ENCODE measurements around the gene ISY1.

Gene ISY1
- long read RNA-seq, transcript ISY1-201 (12 exons, 1,704 nt) = minor isoform, 18 of 542 reads
- long read RNA-seq, transcript ISY1-202 (11 exons, 988 nt) = minor isoform, 5 of 542 reads
- long read RNA-seq, transcript ISY1-203 (11 exons, 3,842 nt) = major isoform, 514 of 542 reads
- long read RNA-seq, partial matches to known transcripts = 2 of 542 reads
- long read RNA-seq, other reads (novel, unspliced or antisense) = 3 of 542 reads

- Histone ChIP-seq H3K27ac (replicated peaks) (peak within 1 kb of the TSS; percentile 94), H3K27me3 (ENCODE audit: insufficient read depth, poor library complexity, severe bottlenecking) (no peaks in the 10 kb centered on the region), H3K4me3 (replicated peaks; ENCODE audit: insufficient read depth, low read length) (peak within 1 kb of the TSS; percentile 95)
- peak; percentile 90 to 93 for DNase-seq (ENCODE audit: low read depth in 1 of 2, low spot score in 1 of 2)
- TF ChIP-seq CTCF (IDR thresholded peaks at IDR 0.05; ENCODE audit: insufficient read depth, low read length) (peak; percentile 96), REST (IDR thresholded peaks at IDR 0.05; ENCODE audit: insufficient replicate concordance, low read depth) (no peak), GABPA (IDR thresholded peaks at IDR 0.05; ENCODE audit: low read depth) (peak; percentile 100), POLR2AphosphoS5 (IDR thresholded peaks at IDR 0.05; ENCODE audit: low read depth) (peak; percentile 94), SPI1 (IDR thresholded peaks at IDR 0.05; ENCODE audit: borderline replicate concordance, low read depth) (peak; percentile 34; the same call in 1 of the 2 replicates)
Measured at GRCh38 chr3:129160891-129161859, at the start of gene ISY1. Gene ISY1 (minus strand): TSS chr3:129161063. CDS start chr3:129160975, 88 bp downstream.

- no peak overlapping the region for H3K27ac ChIP-seq (replicated peaks)
- TF ChIP-seq POLR2AphosphoS5 (IDR thresholded peaks at IDR 0.05; ENCODE audit: low read depth) = no peak
- TF ChIP-seq SPI1 (IDR thresholded peaks at IDR 0.05; ENCODE audit: borderline replicate concordance, low read depth) = no peak
- no peak for TF ChIP-seq GABPA (IDR thresholded peaks at IDR 0.05; ENCODE audit: low read depth)
- TF ChIP-seq CTCF (IDR thresholded peaks at IDR 0.05; ENCODE audit: insufficient read depth, low read length) = no peak
- no peak for TF ChIP-seq REST (IDR thresholded peaks at IDR 0.05; ENCODE audit: insufficient replicate concordance, low read depth)
- no peak for DNase-seq (ENCODE audit: low read depth in 1 of 2, low spot score in 1 of 2)
Measured at GRCh38 chr3:129207479-129207878, 46.6 kb upstream of the ISY1 start.

GRCh38 chr3:129205109-129205832 is 44.4 kb upstream of the ISY1 start:
- H3K27ac ChIP-seq (replicated peaks) = no peak overlapping the region
- no peak overlapping the region for H3K4me3 ChIP-seq (replicated peaks; ENCODE audit: insufficient read depth, low read length)
- no peak for DNase-seq (ENCODE audit: low read depth in 1 of 2, low spot score in 1 of 2)
- H3K27me3 ChIP-seq (ENCODE audit: insufficient read depth, poor library complexity, severe bottlenecking) = no peaks in the 10 kb centered on the region
- TF ChIP-seq REST (IDR thresholded peaks at IDR 0.05; ENCODE audit: insufficient replicate concordance, low read depth) = no peak
- no peak for TF ChIP-seq SPI1 (IDR thresholded peaks at IDR 0.05; ENCODE audit: borderline replicate concordance, low read depth)
- no peak for TF ChIP-seq POLR2AphosphoS5 (IDR thresholded peaks at IDR 0.05; ENCODE audit: low read depth)
- no peak for TF ChIP-seq GABPA (IDR thresholded peaks at IDR 0.05; ENCODE audit: low read depth)
- TF ChIP-seq CTCF (IDR thresholded peaks at IDR 0.05; ENCODE audit: insufficient read depth, low read length) = no peak

More at GRCh38 chr3:129207479-129207878, 46.6 kb upstream of the ISY1 start:
- no peaks in the 10 kb centered on the region for H3K27me3 ChIP-seq (ENCODE audit: insufficient read depth, poor library complexity, severe bottlenecking)
- no peak overlapping the region for H3K4me3 ChIP-seq (replicated peaks; ENCODE audit: insufficient read depth, low read length)

Data from HL-60 (cell line).